ENCODE measurements around the gene DIAPH2. TPM values are rescaled to one million over a fixed set of nuclear protein-coding genes. Genes with fewer than 3 reads are reported as not detected.

DIAPH2 gene
- total RNA-seq, 2 experiments from 2014 or later, result 13.7 to 13.9 TPM

DNA sequence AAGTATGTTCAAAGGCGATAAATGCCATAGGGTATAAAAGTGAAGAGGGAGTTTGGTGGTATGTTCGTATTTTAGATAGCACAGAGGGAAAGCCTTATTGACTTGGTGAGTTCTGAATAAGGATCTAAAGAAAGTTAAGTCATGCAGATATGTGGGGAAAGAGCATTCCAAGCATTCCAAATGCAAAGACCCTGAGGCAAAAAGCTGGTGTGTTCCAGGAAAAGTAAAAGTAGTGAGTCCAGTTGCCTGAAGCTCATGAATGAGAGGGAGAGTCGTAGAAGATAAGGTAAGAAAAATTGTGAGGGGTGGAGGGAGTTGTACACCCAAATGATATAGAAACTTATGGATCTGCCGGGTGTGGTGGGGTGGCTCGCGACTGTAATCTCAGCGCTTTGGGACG lies 625.7 kb downstream of the DIAPH2 start:
- H3K27ac Mint-ChIP-seq, result no peak overlapping the region
- H3K9me3 Mint-ChIP-seq, result peaks cover 3% of the 10 kb centered on the region
- no peaks in the 10 kb centered on the region for H3K36me3 Mint-ChIP-seq
- no peaks in the 10 kb centered on the region for H3K4me1 Mint-ChIP-seq
- no peak overlapping the region for H3K4me3 Mint-ChIP-seq
- no peak for ATAC-seq (ENCODE audit: low read depth)
- POLR2A ChIA-PET, result no interaction called here
- DNase-seq, result no peak
- H3K27me3 Mint-ChIP-seq, result no peaks in the 10 kb centered on the region

DNA sequence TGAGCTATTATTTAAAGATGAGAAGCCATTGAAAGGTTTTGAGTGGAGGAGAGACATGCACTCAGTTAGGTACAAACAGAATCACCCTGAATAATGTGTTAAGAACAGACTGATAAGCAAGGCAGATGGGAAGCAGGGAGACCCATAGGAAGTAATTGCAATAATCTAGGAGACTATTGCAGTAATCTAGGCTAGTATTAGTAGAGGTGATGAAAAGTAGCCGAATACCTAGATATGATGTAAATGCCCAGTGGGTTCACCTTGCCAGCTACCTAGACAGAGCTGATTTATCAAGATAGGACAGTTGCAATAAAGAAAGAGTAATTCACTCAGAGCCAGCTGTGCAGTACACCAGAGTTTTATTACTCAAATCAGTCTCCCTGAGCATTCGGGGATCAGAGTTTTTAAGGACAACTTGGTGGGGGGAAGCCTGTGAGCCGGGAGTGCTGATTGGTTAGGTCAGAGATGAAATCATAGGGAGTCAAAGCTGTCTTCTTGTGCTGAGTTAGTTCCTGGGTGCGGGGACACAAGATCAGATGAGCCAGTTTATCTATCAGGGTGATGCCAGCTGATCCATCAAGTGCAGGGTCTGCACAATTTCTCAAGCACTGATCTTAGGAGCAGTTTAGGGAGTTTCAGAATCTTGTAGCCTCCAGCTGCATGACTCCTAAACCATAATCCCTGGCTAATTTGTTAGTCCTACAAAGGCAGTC lies 626.6 kb downstream of the DIAPH2 start:
- POLR2A ChIA-PET, result no interaction called here
- ATAC-seq (ENCODE audit: low read depth) (no peak), DNase-seq (no peak)
- peaks cover 1% of the 10 kb centered on the region for H3K36me3 Mint-ChIP-seq
- H3K4me1 Mint-ChIP-seq, result no peaks in the 10 kb centered on the region
- H3K9me3 Mint-ChIP-seq, result peaks cover 3% of the 10 kb centered on the region
- no peaks in the 10 kb centered on the region for H3K27me3 Mint-ChIP-seq
- no peak overlapping the region for H3K4me3 Mint-ChIP-seq
- H3K27ac Mint-ChIP-seq, result no peak overlapping the region

DNA sequence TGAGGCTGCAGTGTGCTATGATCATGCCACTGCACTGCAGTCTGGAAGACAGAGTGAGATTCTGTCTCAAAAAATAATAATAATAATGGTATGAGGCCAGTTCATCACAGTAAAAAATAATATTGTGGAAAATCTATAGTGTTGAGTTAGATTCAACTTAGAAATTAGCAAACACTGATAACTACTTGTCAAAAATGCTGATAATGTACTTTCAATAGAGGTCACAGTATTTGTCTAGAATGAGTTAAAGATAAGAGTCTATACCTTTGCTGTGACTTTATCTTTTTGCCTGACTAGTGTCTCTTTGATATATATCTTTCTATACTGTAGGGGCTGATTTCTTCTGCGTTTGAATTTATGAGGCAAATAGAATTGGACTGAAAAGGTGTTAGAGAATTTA lies 629.7 kb downstream of the DIAPH2 start:
- POLR2A ChIA-PET, result no interaction called here
- ATAC-seq (ENCODE audit: low read depth), result no peak
- H3K27me3 Mint-ChIP-seq, result no peaks in the 10 kb centered on the region
- no peak for DNase-seq
- no peak overlapping the region for H3K27ac Mint-ChIP-seq
- peaks cover 1% of the 10 kb centered on the region for H3K36me3 Mint-ChIP-seq
- no peak overlapping the region for H3K4me3 Mint-ChIP-seq
- H3K4me1 Mint-ChIP-seq, result no peaks in the 10 kb centered on the region
- H3K9me3 Mint-ChIP-seq, result peaks cover 3% of the 10 kb centered on the region

DNA sequence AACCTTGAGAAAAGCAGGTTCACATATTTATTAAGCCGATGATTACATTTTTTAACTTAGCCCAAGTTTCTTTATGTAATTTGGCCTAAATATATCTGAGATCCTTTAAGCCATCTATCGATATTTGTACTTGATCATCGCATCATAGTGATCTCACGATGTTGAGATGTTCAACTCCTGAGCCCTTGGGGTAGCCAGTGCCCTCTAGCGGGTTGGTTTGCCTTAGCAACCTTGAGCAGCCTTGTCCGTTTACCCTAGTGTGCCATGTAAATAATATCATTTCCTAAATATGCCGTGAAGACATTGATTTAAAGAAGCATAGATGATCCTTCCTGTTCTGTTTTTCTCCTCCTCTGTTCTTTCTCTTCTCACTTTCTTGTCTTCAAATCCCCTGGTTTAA lies 631.3 kb downstream of the DIAPH2 start:
- POLR2A ChIA-PET, result no interaction called here
- no peak for DNase-seq
- H3K36me3 Mint-ChIP-seq, result peaks cover 1% of the 10 kb centered on the region
- no peaks in the 10 kb centered on the region for H3K9me3 Mint-ChIP-seq
- no peaks in the 10 kb centered on the region for H3K4me1 Mint-ChIP-seq
- no peak overlapping the region for H3K27ac Mint-ChIP-seq
- no peak for ATAC-seq (ENCODE audit: low read depth)
- H3K4me3 Mint-ChIP-seq, result no peak overlapping the region
- no peaks in the 10 kb centered on the region for H3K27me3 Mint-ChIP-seq

DNA sequence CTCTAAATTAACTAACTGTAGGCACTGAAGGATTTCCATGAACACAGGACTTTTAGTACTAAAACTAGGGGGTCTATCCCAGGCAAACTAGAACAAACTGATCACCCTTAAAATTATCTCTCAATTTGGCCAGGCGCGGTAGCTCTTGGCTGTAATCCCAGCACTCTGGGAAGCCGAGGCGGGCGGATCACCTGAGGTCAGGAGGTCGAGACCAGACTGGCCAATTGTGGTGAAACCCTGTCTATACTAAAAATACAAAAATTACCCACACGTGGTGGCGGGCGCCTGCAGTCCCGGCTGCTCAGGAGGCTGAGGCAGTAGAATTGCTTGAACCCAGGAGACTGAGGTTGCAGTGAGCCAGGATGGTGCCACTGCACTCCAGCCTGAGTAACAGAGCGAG lies 635.7 kb downstream of the DIAPH2 start:
- Mint-ChIP-seq H3K27ac (no peak overlapping the region), H3K27me3 (no peaks in the 10 kb centered on the region), H3K4me3 (no peak overlapping the region), H3K36me3 (peaks cover 1% of the 10 kb centered on the region), H3K9me3 (no peaks in the 10 kb centered on the region), H3K4me1 (no peaks in the 10 kb centered on the region)
- ATAC-seq (ENCODE audit: low read depth), result no peak
- POLR2A ChIA-PET, result interaction anchor here (0.6 kb wide), 1 partner anchor 873 kb away, joined by 3 read pairs; no protein-coding TSS in a partner anchor
- no peak for DNase-seq

DNA sequence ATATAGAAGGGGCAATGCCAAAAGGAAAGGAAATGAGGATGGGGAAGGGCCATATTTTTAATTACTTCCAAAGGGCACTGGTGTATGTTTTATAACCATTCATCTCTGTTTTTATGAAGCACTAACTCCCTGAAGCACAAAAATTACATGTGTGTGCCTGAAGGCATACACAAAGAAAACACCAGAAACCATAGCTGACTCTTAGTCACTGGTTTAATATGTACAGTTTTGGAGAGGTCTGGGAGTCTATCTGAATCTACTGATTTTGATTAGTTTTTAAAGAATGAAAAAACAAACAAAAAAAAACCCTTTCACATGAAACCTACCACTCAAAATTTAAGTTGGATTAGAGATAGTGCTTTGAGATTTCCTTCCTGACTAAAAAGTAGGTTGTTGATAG lies 637.8 kb downstream of the DIAPH2 start:
- Mint-ChIP-seq H3K9me3 (no peaks in the 10 kb centered on the region), H3K4me1 (no peaks in the 10 kb centered on the region), H3K27me3 (no peaks in the 10 kb centered on the region), H3K36me3 (no peaks in the 10 kb centered on the region), H3K4me3 (no peak overlapping the region), H3K27ac (no peak overlapping the region)
- no peak for DNase-seq
- ATAC-seq (ENCODE audit: low read depth), result no peak
- POLR2A ChIA-PET, result no interaction called here

DNA sequence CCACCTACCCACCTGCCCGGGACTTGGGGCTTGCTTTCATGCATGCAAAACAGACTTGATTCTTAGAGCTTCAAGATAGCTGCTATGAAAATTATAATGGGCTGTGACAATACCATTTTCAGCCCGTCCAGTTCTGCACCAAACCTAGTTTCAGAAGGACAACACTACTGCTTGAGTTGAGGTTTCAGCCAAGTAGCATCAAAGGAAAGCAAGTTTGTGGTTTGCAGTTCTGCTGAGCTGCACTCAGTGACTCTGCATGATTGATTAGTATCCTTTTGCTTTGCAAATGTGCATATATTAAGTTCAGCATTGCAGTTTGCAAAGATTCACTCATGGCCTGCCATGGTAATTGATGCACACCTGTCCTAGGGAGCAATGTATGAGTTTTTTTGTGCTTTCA lies 641.8 kb downstream of the DIAPH2 start:
- Mint-ChIP-seq H3K4me1 (no peaks in the 10 kb centered on the region), H3K9me3 (no peaks in the 10 kb centered on the region), H3K36me3 (peaks cover 2% of the 10 kb centered on the region), H3K27ac (no peak overlapping the region), H3K4me3 (no peak overlapping the region), H3K27me3 (no peaks in the 10 kb centered on the region)
- POLR2A ChIA-PET, result no interaction called here
- no peak for ATAC-seq (ENCODE audit: low read depth)
- no peak for DNase-seq

DNA sequence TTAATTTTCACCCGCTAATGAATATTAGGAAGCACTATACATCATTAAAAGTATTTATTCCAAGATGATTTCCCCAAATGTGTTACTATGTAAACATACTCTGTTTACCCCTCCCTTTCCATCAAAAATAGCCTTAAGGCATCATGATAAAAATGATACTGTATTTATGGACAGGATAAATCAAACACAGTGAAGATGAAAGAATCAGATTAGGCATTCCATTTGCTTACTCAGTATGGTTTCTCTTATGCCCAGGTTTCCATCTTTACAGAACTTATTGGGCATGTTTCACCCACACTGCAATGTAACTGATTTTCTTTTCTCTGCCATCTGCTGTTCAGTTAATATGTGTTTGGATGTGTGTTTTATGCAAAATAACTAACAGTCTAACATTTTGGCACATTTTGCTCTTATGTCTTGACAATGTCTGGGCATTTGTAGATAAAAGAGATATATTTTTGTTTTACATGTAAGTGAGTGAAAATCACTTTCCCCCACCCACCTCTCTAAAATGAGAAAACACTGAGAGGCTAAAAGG lies 644.3 kb downstream of the DIAPH2 start:
- Mint-ChIP-seq H3K4me1 (no peaks in the 10 kb centered on the region), H3K36me3 (peaks cover 2% of the 10 kb centered on the region), H3K27me3 (no peaks in the 10 kb centered on the region), H3K4me3 (no peak overlapping the region), H3K9me3 (no peaks in the 10 kb centered on the region), H3K27ac (no peak overlapping the region)
- DNase-seq, result no peak
- POLR2A ChIA-PET, result no interaction called here
- no peak for ATAC-seq (ENCODE audit: low read depth)

DNA sequence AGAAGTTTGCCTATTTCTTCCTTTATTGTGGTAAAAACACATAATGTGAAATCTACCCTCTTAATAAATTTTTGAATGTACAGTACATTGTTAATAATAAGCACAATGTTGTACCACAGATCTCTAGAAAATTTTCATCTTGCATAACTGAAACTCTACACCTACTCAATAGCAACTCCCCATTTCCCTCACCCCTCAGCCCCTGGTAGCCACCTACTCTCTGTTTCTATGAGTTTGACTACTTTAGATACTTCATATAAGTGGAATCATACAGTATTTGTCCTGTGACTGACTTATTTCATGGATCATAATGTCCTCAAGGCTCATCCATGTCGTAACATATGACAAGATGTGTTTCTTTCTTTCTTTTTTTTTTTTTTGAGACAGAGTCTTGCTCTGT lies 645.5 kb downstream of the DIAPH2 start:
- Mint-ChIP-seq H3K36me3 (peaks cover 2% of the 10 kb centered on the region), H3K4me3 (no peak overlapping the region), H3K27me3 (no peaks in the 10 kb centered on the region), H3K4me1 (no peaks in the 10 kb centered on the region), H3K9me3 (no peaks in the 10 kb centered on the region), H3K27ac (no peak overlapping the region)
- POLR2A ChIA-PET, result no interaction called here
- ATAC-seq (ENCODE audit: low read depth) (no peak), DNase-seq (no peak)

DNA sequence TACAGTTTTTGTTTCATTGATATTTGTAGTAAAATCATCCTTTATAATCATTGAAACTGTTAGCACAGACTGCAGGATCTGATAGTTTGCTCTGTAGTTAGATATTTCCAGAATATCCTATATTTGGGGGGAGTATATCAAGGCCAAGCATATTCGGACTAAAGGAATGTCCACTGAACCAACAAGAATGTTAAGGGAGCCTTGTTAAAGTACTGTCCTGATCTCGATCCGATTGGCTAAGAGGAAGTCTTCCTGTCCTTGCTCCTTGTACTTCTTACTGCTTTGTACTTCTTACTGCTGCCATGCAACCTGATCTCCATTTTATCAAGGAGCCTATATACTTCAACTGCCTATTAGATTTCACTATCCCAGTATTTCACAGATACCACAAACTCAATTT lies 648.3 kb downstream of the DIAPH2 start:
- POLR2A ChIA-PET, result no interaction called here
- no peak for DNase-seq
- H3K27ac Mint-ChIP-seq, result no peak overlapping the region
- peaks cover 2% of the 10 kb centered on the region for H3K36me3 Mint-ChIP-seq
- H3K4me3 Mint-ChIP-seq, result no peak overlapping the region
- no peaks in the 10 kb centered on the region for H3K9me3 Mint-ChIP-seq
- ATAC-seq (ENCODE audit: low read depth), result no peak
- no peaks in the 10 kb centered on the region for H3K27me3 Mint-ChIP-seq
- H3K4me1 Mint-ChIP-seq, result no peaks in the 10 kb centered on the region

DNA sequence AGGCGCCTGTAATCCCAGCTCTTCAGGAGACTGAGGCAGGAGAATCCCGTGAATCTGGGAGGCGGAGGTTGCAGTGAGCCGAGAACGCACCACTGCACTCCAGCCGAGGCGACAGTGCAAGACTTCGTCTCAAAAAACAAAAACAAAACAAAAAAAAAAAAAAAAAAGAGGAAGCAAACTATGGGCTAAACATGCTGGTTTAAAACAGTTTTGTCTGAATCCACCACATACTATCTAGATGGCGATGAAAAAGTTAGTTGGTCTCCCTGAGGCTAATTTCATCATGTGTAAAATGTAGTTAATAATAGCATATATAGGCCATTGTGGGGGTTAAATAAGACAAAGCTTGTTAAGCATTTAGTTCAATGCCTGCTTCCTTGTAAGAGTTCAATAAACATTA lies 650.2 kb downstream of the DIAPH2 start:
- ATAC-seq (ENCODE audit: low read depth), result no peak
- no peak for DNase-seq
- Mint-ChIP-seq H3K27ac (no peak overlapping the region), H3K4me3 (no peak overlapping the region), H3K36me3 (peaks cover 2% of the 10 kb centered on the region), H3K27me3 (no peaks in the 10 kb centered on the region), H3K4me1 (no peaks in the 10 kb centered on the region), H3K9me3 (no peaks in the 10 kb centered on the region)
- POLR2A ChIA-PET, result no interaction called here

DNA sequence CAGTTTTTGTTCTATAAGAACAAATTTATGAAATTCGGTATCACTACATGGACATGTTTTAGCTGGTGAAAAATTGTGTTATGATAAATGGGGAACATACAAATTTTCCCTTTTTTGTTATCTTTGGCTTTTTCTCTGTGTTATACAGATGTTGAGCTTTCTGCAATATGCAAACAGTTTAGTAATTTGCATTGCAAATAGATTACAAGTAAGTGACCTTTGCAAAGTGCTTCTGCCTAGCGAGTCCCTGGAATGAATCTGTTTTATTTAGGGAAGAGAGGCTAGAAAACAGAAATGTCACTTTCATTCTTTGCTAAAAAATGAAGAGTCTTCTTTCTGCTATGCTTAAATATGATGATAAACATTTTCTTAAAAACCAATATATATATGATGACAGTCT lies 660.1 kb downstream of the DIAPH2 start:
- ATAC-seq (ENCODE audit: low read depth), result no peak
- Mint-ChIP-seq H3K9me3 (no peaks in the 10 kb centered on the region), H3K4me3 (no peak overlapping the region)

DNA sequence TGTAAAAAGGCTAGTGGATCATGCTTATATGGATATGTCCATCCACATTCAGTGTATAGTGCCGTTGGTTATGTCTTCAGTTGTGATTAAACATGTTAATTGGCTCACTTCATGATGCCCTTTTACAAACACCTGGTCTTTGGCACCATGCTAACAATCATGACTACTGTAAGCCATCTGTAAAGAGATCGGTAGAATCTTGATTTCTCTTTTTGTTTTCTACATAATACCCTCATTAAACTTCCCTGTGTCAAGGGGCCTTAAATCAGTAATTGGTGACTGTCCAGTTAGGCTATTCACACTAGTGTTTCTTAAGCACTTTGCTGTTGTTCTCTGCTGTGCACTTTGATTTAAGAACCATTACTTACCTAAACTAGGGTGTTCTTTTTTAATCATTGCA lies 674.3 kb downstream of the DIAPH2 start:
- Mint-ChIP-seq H3K4me1 (no peaks in the 10 kb centered on the region), H3K4me3 (no peak overlapping the region), H3K36me3 (peaks cover 3% of the 10 kb centered on the region), H3K27me3 (no peaks in the 10 kb centered on the region), H3K9me3 (no peaks in the 10 kb centered on the region), H3K27ac (no peak overlapping the region)
- ATAC-seq (ENCODE audit: low read depth) (no peak), DNase-seq (no peak)
- POLR2A ChIA-PET, result no interaction called here

More for the DNA sequence above, 660.1 kb downstream of the DIAPH2 start:
- H3K36me3 Mint-ChIP-seq, result no peaks in the 10 kb centered on the region
- H3K4me1 Mint-ChIP-seq, result no peaks in the 10 kb centered on the region
- POLR2A ChIA-PET, result no interaction called here
- H3K27me3 Mint-ChIP-seq, result no peaks in the 10 kb centered on the region
- no peak overlapping the region for H3K27ac Mint-ChIP-seq
- DNase-seq, result no peak

DNA sequence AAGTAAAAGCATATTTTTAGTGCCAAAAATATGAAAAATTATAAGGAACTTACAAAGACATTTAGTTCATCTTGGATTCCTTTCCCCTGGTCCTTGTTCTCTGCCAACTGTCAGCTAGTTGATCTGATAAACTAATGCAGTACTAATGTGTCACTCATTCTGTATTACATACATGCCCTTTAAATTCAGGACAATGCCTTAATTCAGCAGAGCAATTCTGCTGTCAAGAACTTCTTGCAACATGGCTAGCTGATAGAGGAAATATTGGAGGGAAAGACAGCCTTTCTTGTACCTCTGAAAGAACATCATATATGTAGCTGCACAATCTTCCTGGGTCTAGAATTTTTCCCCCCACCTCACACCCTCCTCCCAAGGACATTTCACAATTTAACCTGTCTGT lies 679.2 kb downstream of the DIAPH2 start:
- H3K9me3 Mint-ChIP-seq, result no peaks in the 10 kb centered on the region
- H3K4me3 Mint-ChIP-seq, result no peak overlapping the region
- H3K4me1 Mint-ChIP-seq, result no peaks in the 10 kb centered on the region
- H3K27me3 Mint-ChIP-seq, result no peaks in the 10 kb centered on the region
- peaks cover 1% of the 10 kb centered on the region for H3K36me3 Mint-ChIP-seq
- POLR2A ChIA-PET, result no interaction called here
- no peak for DNase-seq
- no peak overlapping the region for H3K27ac Mint-ChIP-seq
- no peak for ATAC-seq (ENCODE audit: low read depth)

DNA sequence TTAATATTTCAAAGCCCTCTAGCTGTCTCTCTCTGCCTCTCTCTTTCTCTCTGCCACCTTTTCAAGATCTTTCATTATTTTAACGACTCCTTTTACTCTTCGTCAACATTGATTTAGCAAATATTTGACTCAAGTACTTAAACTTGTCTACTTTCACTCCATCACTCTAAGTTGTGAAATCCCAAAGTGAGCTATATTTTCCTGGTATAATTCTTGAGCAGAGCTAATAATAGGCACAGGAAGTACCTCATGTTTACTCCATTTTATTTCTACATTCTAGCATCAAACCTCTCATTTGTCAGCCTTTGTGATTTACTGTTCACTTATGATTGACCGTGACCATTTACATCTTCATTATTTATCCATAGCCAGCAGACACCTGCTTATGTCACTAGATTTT lies 681.6 kb downstream of the DIAPH2 start:
- H3K27me3 Mint-ChIP-seq, result no peaks in the 10 kb centered on the region
- no peaks in the 10 kb centered on the region for H3K4me1 Mint-ChIP-seq
- no peak overlapping the region for H3K27ac Mint-ChIP-seq
- ATAC-seq (ENCODE audit: low read depth), result no peak
- DNase-seq, result no peak
- H3K9me3 Mint-ChIP-seq, result no peaks in the 10 kb centered on the region
- POLR2A ChIA-PET, result no interaction called here
- H3K36me3 Mint-ChIP-seq, result peaks cover 1% of the 10 kb centered on the region
- H3K4me3 Mint-ChIP-seq, result no peak overlapping the region

All from activated naive CD8-positive, alpha-beta T cell treated with anti-CD3 and anti-CD28 coated beads, Interleukin-2, amount 10 ng/mL, durations not matched to agents 7 days and 5 days (primary cell).